ENCODE measurements around the gene FTCD.
"Not testable (repeated sequence)": the region's sequence is repeated elsewhere in the genome, so short reads cannot be mapped to it uniquely, and the experiment has no call there.

Gene FTCD, protein sequence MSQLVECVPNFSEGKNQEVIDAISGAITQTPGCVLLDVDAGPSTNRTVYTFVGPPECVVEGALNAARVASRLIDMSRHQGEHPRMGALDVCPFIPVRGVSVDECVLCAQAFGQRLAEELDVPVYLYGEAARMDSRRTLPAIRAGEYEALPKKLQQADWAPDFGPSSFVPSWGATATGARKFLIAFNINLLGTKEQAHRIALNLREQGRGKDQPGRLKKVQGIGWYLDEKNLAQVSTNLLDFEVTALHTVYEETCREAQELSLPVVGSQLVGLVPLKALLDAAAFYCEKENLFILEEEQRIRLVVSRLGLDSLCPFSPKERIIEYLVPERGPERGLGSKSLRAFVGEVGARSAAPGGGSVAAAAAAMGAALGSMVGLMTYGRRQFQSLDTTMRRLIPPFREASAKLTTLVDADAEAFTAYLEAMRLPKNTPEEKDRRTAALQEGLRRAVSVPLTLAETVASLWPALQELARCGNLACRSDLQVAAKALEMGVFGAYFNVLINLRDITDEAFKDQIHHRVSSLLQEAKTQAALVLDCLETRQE

GRCh38 chr21:46155514-46156377 lies at the start of gene FTCD:
Gene FTCD, minus strand, starts transcription at chr21:46155579. Its CDS starts 56 bp downstream, at chr21:46155523.
- DNase-seq, result peak; percentile 7

DNA sequence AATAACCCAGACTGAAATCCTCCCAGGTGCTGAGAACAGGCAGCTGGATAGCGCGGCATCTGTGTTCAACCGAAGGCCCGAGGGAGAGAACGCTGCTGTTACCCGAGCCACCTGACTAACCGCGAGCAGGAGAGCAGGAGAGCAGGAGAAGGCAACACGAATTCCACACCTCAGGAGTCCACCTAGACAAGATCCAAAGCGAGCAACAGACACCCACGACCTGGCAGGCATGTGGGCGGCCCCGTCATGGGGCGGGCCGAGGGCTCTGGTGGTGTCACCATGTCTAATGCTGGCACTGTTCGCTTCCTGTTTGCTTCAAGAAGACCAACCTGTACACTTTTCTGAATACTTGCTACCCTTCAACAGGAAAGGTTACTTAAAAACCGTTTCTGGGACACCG lies 49.8 kb upstream of the FTCD start:
- DNase-seq, result no peak

GRCh38 chr21:46203203-46203600 lies 47.8 kb upstream of the FTCD start:
- no peak for DNase-seq

DNA sequence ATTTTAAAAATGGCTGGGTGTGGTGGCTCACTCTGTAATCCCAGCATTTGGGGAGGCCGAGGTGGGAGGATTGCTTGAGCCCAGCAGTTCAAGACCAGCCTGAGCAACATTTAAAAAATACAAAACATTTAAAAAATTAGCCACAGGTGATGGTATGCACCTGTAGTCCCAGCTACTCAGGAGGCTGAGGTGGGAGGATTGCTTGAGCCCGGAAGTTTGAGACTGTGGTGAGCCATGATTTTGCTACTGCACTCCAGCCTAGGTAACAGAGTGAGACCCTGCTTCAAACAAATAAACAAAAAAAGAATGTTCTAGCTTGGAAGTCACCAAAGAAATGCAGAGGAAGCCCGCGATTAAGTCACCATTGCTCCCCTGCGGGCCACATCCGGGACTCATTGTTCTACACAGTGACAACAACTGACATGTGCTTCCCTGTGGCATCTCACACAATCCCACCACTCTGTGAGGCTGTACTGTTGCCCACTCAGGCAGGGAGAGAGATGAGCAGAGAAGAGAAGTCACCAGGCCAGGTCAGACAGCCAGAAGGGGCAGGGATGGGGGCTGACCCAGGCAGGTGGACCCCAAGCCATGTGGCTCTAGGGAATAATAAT lies 47.3 kb upstream of the FTCD start:
- no peak for DNase-seq

DNA sequence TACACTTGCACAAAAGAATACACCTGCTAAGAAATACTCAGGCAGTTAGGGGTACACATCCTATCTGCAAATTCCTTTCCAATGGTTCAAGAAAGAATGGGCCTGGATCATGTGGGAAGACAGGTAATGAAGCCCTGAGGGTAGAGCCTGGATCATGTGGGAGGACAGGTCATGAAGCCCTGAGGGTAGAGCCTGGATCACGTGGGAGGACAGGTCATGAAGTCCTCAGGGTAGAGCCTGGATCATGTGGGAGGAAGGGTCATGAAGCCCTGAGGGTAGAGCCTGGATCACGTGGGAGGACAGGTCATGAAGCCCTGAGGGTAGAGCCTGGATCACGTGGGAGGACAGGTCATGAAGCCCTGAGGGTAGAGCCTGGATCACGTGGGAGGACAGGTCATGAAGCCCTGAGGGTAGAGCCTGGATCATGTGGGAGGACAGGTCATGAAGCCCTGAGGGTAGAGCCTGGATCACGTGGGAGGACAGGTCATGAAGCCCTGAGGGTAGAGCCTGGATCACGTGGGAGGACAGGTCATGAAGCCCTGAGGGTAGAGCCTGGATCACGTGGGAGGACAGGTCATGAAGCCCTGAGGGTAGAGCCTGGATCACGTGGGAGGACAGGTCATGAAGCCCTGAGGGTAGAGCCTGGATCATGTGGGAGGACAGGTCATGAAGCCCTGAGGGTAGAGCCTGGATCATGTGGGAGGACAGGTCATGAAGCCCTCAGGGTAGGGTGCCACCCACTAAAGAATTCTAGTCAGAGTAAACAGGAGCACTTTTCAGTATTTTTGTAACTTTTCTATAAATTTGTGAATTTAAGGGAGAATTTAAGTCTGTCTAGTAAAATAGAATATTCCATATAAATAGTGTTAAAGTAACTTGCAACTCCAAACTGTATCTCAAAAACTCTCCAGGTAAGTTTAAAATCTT lies 45.8 kb upstream of the FTCD start:
- DNase-seq, result not testable (repeated sequence)

DNA sequence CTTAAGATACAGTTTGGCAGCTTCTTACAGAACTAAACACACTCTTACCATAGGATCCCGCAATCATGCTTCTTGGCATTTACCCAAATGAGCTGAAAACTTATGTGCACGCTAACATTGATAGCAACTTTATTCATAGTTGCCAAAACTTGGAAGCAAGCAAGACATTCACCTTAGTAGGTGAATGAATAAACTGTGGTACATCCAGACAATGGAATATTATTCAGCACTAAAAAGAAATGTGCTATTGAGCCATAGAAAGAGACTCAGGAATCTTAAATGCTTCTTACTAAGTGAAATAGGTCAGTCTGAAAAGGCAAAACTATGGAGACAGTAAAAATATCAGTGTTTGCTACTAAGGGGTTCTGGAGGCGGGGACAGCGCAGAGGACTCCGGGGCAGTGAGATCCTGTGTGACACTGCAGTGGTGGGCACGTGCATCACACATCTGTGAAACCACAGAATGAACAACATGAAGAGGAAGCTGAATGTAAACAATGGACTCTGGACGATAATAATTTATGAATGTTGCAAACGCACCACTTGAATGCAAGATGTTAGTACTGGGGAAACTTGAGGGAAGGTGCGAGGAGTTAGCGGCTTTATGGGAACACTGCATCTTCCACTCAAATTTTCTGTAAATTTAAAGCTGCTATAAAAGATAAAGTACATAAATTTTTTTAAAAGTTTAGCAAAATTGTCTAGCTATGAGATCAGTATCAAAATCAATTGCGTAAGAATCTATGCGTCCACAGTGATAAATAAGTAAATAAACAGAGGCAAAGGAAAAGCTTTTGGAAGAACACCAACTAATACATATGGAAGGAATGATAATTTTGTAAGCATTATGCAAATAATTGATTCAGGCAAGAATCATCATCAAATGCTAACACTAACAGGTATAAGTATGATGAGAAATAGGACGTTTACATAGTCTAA lies 44.3 kb upstream of the FTCD start:
- no peak for DNase-seq

GRCh38 chr21:46196733-46197132 lies 41.4 kb upstream of the FTCD start:
- DNase-seq, result no peak

DNA sequence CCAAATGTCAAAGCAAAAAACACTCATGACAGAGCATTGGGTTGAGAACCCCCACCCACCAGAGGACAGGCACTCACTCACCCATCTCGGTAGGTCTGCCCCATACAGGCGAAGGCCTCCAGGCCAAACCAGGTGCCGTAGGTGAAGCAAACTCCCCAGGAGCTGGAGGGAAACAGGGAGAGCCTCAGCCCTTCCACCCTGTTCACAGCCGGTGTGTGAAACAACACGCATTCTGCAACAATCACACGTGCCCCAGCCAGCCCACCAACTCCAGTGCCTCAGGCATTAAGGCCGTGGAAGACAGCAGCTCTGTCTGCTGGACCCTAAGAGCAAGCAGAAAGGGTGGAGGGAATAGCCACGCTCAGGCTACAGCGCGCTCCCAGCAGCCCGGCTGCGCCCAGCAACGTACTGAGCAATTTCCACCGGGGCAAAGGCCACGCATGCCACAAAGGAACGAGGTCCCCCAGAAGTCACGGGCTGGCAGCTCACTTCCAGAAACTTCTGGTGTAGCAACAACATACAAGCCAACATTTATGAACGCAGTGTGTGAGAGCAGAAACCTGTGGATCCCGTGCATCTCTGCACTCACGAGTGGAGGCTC lies 40.3 kb upstream of the FTCD start:
- no peak for DNase-seq

- no peak for DNase-seq
Measured at GRCh38 chr21:46194374-46195334, 39.3 kb upstream of the FTCD start.

DNA sequence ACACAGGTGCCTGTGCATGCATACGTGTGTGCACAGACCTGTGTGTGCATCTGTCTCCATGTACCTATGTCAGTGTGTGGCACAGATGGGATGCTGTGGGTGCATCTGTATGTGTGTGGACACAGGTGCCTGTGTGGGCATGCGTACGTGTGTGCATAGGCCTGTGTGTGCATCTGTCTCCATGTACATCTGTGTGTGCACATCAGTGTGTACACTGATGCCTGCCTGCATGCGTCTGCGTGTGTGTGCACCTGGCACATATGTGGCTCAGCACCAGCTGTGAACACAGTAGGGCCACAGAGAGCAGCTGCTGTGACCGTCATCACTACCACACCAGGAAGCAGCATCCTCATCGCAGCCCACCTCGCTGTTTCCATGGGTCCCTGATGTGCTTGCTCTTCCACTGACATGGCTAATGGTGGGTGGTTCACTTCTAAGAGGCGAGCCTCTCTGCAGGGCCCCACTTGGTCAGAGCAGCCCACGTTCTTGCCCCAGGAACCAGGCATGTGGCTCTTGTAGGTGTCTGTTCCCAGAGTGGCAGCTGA lies 38.5 kb upstream of the FTCD start:
- no peak for DNase-seq

- no peak for DNase-seq
Measured at GRCh38 chr21:46191686-46192575, 36.6 kb upstream of the FTCD start.

- no peak for DNase-seq
Measured at GRCh38 chr21:46191257-46191685, 35.9 kb upstream of the FTCD start.

DNA sequence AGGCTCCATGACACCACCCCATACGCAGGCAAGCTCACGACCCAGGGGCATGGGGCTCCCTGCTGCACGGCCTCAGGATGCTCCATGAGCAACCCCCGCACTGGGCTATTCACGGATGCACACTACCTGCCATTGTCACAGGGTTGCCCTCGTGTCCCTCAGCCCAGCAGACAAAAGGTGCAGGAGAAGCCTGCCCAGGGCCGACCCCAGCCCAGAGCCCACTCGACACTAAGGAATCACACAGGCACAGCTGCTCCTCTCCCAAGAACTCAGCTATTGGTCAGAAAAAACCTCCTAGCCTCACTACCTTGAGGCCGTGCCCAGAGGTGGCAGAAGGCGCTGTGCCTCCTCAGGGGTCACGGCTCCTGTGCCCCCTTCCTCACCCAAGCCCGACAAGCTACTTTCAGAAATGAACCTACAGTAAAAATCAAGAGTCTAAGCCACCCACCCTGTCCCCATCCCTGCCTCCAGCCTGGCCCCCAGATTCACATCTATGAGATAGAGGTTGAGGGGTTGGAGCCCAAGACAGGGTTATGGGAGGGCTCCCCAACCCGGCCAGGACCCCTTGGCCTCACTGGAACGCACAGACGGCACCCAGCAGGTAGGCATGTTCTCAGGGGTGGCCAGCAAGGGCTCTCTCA lies 35.2 kb upstream of the FTCD start:
- no peak for DNase-seq

DNA sequence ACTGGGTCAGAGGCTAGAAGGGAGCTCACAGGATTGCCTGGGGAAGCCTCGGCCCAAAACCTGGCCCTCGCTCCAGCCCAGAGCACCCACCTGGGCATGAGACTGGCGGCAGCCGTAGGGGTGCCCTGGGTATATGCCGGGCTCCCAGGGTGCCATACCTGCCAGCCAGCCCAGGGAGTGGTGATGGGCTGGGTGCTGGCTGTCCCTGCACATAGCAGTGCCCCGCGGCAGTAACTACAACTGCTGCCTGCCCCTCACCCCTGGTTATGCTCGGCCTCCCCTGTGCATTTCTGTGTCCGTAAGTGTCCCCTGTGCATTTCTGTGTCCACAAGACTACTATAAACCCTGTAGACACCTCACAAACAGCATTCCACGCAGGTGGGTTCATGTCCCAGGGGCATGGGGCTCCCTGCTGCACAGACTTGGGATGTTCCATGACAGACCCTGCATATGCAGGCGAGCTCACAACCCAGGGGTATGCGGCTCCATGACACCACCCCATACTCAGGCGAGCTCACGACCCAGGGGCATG lies 34.6 kb upstream of the FTCD start:
- DNase-seq, result no peak

DNA sequence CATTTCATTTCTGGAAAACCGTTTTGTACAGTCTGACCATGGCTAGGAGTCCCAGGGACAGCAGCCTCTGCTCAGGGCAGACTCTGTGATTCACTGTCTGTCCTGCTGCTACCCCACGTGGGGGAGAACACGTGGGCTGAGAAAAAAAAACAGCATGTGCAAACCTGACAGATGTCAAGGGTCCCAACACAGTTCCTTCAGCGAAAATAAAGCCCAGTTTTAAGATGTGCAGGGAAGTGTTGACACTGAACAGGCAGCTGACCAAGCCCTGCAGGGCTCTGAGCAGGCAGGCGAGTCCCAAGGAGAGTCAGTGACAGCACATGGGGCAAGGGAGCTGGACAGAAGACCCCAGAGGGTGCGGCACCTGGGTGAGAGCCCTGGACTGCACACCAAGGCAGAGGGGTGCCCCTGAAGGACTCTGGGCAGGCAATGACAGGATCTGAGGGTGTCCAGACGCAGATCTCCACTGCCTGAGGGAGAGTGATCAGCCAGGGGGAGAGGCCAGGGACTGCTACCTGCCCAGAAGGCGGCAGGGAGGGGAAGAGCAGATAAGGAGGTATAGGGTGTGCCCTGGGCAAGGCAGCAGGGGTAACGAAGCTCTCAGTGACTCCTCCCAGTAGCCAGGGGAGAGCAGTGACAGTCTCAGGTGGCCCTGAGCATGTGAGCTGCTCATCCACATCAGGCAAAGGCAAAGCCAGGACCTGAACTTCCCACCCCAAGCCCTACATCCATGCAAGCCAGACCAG lies 34.0 kb upstream of the FTCD start:
- no peak for DNase-seq
